Endothelial cell of umbilical vein (primary cell): Measurements from ENCODE around the gene UBE2D2. TPM values are rescaled to one million over a fixed set of nuclear protein-coding genes. Genes with fewer than 3 reads are reported as not detected.

ENCODE experiments used
- BruUV-seq: library from RNA; stranded (reverse); fragments of 400-500 nt; replicated peaks from 2 replicates; lab custom pipeline; 2021; lab: Mats Ljungman, UMichigan
- CTCF ChIA-PET: fragments of 300-600, 350-600 bp; sonication (Branson Sonifier 250); formaldehyde crosslinking; loops from one replicate; lab custom pipeline; 2021; ENCODE audit warnings: antibody characterized with exemption, inconsistent platforms; lab: Charles Lee
- POLR2A ChIA-PET: fragments of 300-600, 350-600 bp; sonication (Branson Sonifier 250); formaldehyde crosslinking; loops from one replicate; lab custom pipeline; 2021; ENCODE audit warnings: antibody characterized with exemption, inconsistent platforms; lab: Charles Lee
- DNase-seq: peaks from one replicate; pipeline ENCODE4 v3.0.0-alpha.2; 2011; ENCODE audit warnings: low read depth, low spot score
- FAIRE-seq: peaks from 2 replicates; lab custom pipeline; 2011; peaks lifted over from hg19 to GRCh38; lab: Jason Lieb, UNC
- H2AFZ ChIP-seq: 2 replicates; pipeline ENCODE4 v1.6.0; 2012; ENCODE audit warnings: low read depth, low read length, control low read depth, inconsistent platforms
- H3K27ac ChIP-seq: 2 replicates; pipeline ENCODE4 v1.5.1; 2011; ENCODE audit warnings: low read depth, mild to moderate bottlenecking, control low read depth, low read length, moderate library complexity; ENCODE audit not compliant: insufficient read depth
- H3K27me3 ChIP-seq, 2 experiments: 2 replicates each; pipeline versions ENCODE4 v1.6.0 to v1.6.1; 2011; ENCODE audit warnings: low read length in 2 of 2, mixed read lengths in 1 of 2; ENCODE audit not compliant: control insufficient read depth in 2 of 2, insufficient read depth in 2 of 2
- H3K36me3 ChIP-seq, 2 experiments: 2 replicates in 1 of 2; 3 replicates in 1 of 2; pipeline ENCODE4 v1.5.1; 2011; ENCODE audit warnings: low read length in 2 of 2, mild to moderate bottlenecking in 1 of 2, moderate library complexity in 1 of 2; ENCODE audit not compliant: control insufficient read depth in 2 of 2, insufficient read depth in 2 of 2; ENCODE audit errors: extremely low read depth in 1 of 2
- H3K4me1 ChIP-seq: 3 replicates; pipeline ENCODE4 v1.5.1; 2011; ENCODE audit warnings: mild to moderate bottlenecking, low read length; ENCODE audit not compliant: control insufficient read depth, insufficient read depth; ENCODE audit errors: extremely low read depth
- H3K4me2 ChIP-seq: 2 replicates; pipeline ENCODE4 v1.6.1; 2011; ENCODE audit warnings: low read length, control low read depth, mixed read lengths; ENCODE audit not compliant: insufficient read depth
- H3K4me3 ChIP-seq, 3 experiments: fragments of 200-600 bp in 1 of 3; sonication (generic), shearing (Covaris generic) in 1 of 3; replicated peaks in 1 of 3; 2 replicates each; pipeline ENCODE4 v1.5.1; 2011 to 2016; ENCODE audit warnings: control low read depth in 3 of 3, low read length in 3 of 3, mild to moderate bottlenecking in 2 of 3, inconsistent platforms in 1 of 3, low read depth in 1 of 3, moderate library complexity in 1 of 3; ENCODE audit not compliant: insufficient read depth in 1 of 3
- H3K79me2 ChIP-seq: 2 replicates; pipeline ENCODE4 v1.6.0; 2012; ENCODE audit warnings: low read length, inconsistent platforms; ENCODE audit not compliant: control insufficient read depth, insufficient read depth
- H3K9ac ChIP-seq: replicated peaks from 2 replicates; pipeline ENCODE3; 2011; ENCODE audit warnings: low read length, control low read depth; ENCODE audit not compliant: insufficient read depth; ENCODE audit errors: extremely low read depth
- H3K9me1 ChIP-seq: replicated peaks from 3 replicates; pipeline ENCODE4 v1.6.0; 2011; ENCODE audit warnings: mild to moderate bottlenecking, low read length; ENCODE audit not compliant: control insufficient read depth, insufficient read depth; ENCODE audit errors: extremely low read depth
- H3K9me3 ChIP-seq: replicated peaks from 2 replicates; pipeline ENCODE4 v1.5.1; 2012; ENCODE audit warnings: low read length, inconsistent platforms; ENCODE audit not compliant: control insufficient read depth, insufficient read depth
- H4K20me1 ChIP-seq: replicated peaks from 2 replicates; pipeline ENCODE3; 2011; ENCODE audit warnings: mild to moderate bottlenecking, low read length; ENCODE audit not compliant: control insufficient read depth, insufficient read depth; ENCODE audit errors: extremely low read depth
- CTCF ChIP-seq, 2 donors: IDR thresholded peaks; 1 replicate in 1 of 2; 2 replicates in 1 of 2; pipeline ENCODE4 v1.5.1; 2011; ENCODE audit warnings: low read length in 2 of 2, mild to moderate bottlenecking in 2 of 2, moderate library complexity in 2 of 2, control low read depth in 1 of 2, inconsistent platforms in 1 of 2, low read depth in 1 of 2; ENCODE audit not compliant: insufficient read depth in 1 of 2; ENCODE audit errors: extremely low read depth in 1 of 2
- EZH2 ChIP-seq: IDR thresholded peaks from 2 replicates; pipeline ENCODE4 v1.6.1; 2012; ENCODE audit warnings: borderline replicate concordance, low read depth, mild to moderate bottlenecking, moderate library complexity, low read length, inconsistent platforms; ENCODE audit not compliant: severe bottlenecking
- FOS ChIP-seq: IDR thresholded peaks from 2 replicates; pipeline ENCODE4 v1.6.1; 2011; ENCODE audit warnings: mild to moderate bottlenecking, low read length, moderate library complexity, borderline replicate concordance; ENCODE audit not compliant: insufficient read depth
- GATA2 ChIP-seq: IDR thresholded peaks from 2 replicates; pipeline ENCODE4 v1.7.0; 2011; ENCODE audit warnings: low read depth, mild to moderate bottlenecking, moderate library complexity, mixed read lengths, low read length; ENCODE audit not compliant: insufficient read length, insufficient read depth
- JUN ChIP-seq: IDR thresholded peaks from 2 replicates; pipeline ENCODE4 v1.6.1; 2011; ENCODE audit warnings: borderline replicate concordance, low read depth; ENCODE audit not compliant: insufficient read length, insufficient read depth
- MAX ChIP-seq: IDR thresholded peaks from 2 replicates; pipeline ENCODE4 v1.6.1; 2011; ENCODE audit not compliant: insufficient read depth, insufficient read length
- MYC ChIP-seq: IDR thresholded peaks from one replicate; pipeline ENCODE4 v1.6.1; 2011; ENCODE audit warnings: mild to moderate bottlenecking, low read depth, low read length
- POLR2A ChIP-seq: IDR thresholded peaks from 2 replicates; pipeline ENCODE4 v1.6.1; 2012; ENCODE audit warnings: low read depth, mild to moderate bottlenecking, control low read depth, low read length
- POLR2AphosphoS5 ChIP-seq: IDR thresholded peaks from 2 replicates; pipeline ENCODE4 v1.6.1; 2012; ENCODE audit warnings: low read depth, mild to moderate bottlenecking, control low read depth, low read length, moderate library complexity; ENCODE audit not compliant: insufficient read depth
- dilution Hi-C: fragments of 300-500 bp; cut with MboI; formaldehyde crosslinking; loops from one replicate; pipeline ENCODE4 v1.15.0; 2019; ENCODE audit warnings: low sequenced_read_pairs; ENCODE audit not compliant: extremely low pct_ligation_motif_present
- intact Hi-C: fragments of 100-400 bp; cut with micrococcal nuclease; formaldehyde crosslinking; loops from one replicate; pipeline ENCODE4 v1.10.0; 2022
- polyA plus RNA-seq, 4 experiments: library from polyadenylated mRNA; depleted of rRNA in 3 of 4; stranded (reverse) in 3 of 4; unstranded in 1 of 4; fragments of >200 nt; gene quantifications; 2 replicates each; pipeline versions ENCODE4 v1.2.1 to v1.2.3, GENCODE V29; 2011 to 2012; ENCODE audit warnings: missing spikeins in 1 of 4
- total RNA-seq: library from RNA; stranded (reverse); gene quantifications from 2 replicates; pipeline ENCODE4 v1.2.3, GENCODE V29; 2021

UBE2D2 gene
- total and polyA plus RNA-seq, 2 donors (not counting 3 experiments of a cell fraction or from before 2014, with no cell fraction given), result 45.0 to 156 TPM

- no TSS peak for BruUV-seq
- CTCF ChIA-PET, result interaction anchor here (1.1 to 3.7 kb wide), 9 partner anchors 10 to 57 kb away, joined by 3 to 57 read pairs (median 8); partner anchors contain the start of gene UBE2D2
- FAIRE-seq (no peak), DNase-seq (no peak)
- Histone ChIP-seq H3K79me2 (peaks cover 95% of the 10 kb centered on the region), H3K9ac (no peak overlapping the region), H4K20me1 (peaks cover 24% of the 10 kb centered on the region), H3K36me3 (no peaks in the 10 kb centered on the region), H3K4me3 (no peak overlapping the region), H3K4me1 (peaks cover 17% of the 10 kb centered on the region), H3K27ac (no peak overlapping the region), H3K9me1 (no peaks in the 10 kb centered on the region), H3K27me3 (no peaks in the 10 kb centered on the region), H3K4me2 (no peak overlapping the region), H2AFZ (no peak overlapping the region), H3K9me3 (no peaks in the 10 kb centered on the region)
- POLR2A ChIA-PET, result no interaction called here
- no peak for TF ChIP-seq JUN
- TF ChIP-seq POLR2A, result no peak
- no peak for TF ChIP-seq MYC
- no peak for TF ChIP-seq POLR2AphosphoS5
- TF ChIP-seq GATA2, result no peak
- no peak for TF ChIP-seq MAX
- no peak for TF ChIP-seq EZH2
- TF ChIP-seq FOS, result no peak
- no peak for TF ChIP-seq CTCF (IDR thresholded peaks at IDR 0.05; ENCODE audit: extremely low read depth in 1 of 2, insufficient read depth in 1 of 2, low read depth in 1 of 2, low read length in 2 of 2)
- dilution Hi-C loops, result no loop called here
- intact Hi-C loops, result loop anchor here (2.0 kb wide), 1 partner anchor 57 kb away; no protein-coding TSS in a partner anchor
Observed at GRCh38 chr5:139575751-139576150, 14.6 kb downstream of the UBE2D2 start.
